ENCODE data around the gene SELENOT.

The SELENOT gene

GRCh38 chr3:150663461-150663860, 60.3 kb downstream of the SELENOT start:
- DNase-seq (ENCODE audit: low read depth) = no peak

- DNase-seq (ENCODE audit: low read depth) = no peak
Measured at GRCh38 chr3:150666167-150666566, 63.0 kb downstream of the SELENOT start.

GRCh38 chr3:150673966-150674365, 70.8 kb downstream of the SELENOT start:
- no peak for DNase-seq (ENCODE audit: low read depth)

GRCh38 chr3:150675587-150675986, 72.5 kb downstream of the SELENOT start:
- no peak for DNase-seq (ENCODE audit: low read depth)

All from T-helper 22 cell (primary cell).